EL (cell line): ENCODE measurements around the gene TPBGL.
A peak's percentile ranks its signal among the peaks of the same experiment; 100 is the strongest.
"Not testable (repeated sequence)": the region's sequence is repeated elsewhere in the genome, so short reads cannot be mapped to it uniquely, and the experiment has no call there.

ENCODE experiments used
- DNase-seq: peaks from one replicate; pipeline ENCODE4 v3.0.0-alpha.2; 2016

Gene TPBGL

GRCh38 chr11:75273411-75274391 lies 33.1 kb downstream of the TPBGL start:
- DNase-seq, result no peak

DNA sequence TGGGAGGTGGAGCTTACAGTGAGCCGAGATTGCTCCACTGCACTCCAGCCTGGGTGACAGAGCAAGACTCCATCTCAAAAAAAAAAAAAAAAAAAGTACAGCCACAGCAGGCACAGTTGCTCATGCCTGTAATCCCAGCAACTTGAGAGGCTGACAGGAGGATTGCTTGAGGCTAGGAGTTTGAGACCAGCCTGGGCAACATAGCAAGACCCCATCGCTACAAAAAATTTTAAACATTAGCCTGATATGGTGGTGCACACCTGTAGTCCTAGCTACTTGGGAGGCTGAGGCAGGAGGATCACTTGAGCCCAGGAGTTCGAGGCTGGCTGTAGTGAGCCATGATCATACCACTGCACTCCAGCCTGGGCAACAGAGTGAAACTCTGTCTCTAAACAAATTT lies 34.1 kb downstream of the TPBGL start:
- DNase-seq, result not testable (repeated sequence)

GRCh38 chr11:75275581-75275980 lies 35.0 kb downstream of the TPBGL start:
- DNase-seq, result no peak

- DNase-seq, result no peak
Measured at GRCh38 chr11:75276186-75276585, 35.6 kb downstream of the TPBGL start.

DNA sequence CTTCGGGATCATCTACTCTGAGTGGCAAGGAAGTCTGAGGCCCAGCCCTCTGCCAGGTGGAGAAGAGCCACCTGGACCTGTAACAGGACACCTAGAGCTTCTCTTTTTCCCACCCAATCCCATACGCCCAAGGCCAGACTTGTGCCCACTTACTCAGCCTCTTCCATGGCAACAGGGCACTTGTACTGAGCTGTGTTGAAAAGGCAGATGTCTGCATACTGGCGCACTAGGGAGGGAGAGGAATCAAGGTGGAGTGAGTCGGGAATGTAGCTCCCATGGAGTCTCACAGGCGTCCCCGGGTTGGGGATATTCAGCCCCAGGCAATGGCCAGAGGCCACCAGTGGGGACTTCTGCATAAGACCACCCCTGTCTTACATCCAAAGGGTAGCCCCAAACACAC lies 36.1 kb downstream of the TPBGL start:
- no peak for DNase-seq

- DNase-seq, result no peak
Measured at GRCh38 chr11:75277211-75277805, 36.7 kb downstream of the TPBGL start.

DNA sequence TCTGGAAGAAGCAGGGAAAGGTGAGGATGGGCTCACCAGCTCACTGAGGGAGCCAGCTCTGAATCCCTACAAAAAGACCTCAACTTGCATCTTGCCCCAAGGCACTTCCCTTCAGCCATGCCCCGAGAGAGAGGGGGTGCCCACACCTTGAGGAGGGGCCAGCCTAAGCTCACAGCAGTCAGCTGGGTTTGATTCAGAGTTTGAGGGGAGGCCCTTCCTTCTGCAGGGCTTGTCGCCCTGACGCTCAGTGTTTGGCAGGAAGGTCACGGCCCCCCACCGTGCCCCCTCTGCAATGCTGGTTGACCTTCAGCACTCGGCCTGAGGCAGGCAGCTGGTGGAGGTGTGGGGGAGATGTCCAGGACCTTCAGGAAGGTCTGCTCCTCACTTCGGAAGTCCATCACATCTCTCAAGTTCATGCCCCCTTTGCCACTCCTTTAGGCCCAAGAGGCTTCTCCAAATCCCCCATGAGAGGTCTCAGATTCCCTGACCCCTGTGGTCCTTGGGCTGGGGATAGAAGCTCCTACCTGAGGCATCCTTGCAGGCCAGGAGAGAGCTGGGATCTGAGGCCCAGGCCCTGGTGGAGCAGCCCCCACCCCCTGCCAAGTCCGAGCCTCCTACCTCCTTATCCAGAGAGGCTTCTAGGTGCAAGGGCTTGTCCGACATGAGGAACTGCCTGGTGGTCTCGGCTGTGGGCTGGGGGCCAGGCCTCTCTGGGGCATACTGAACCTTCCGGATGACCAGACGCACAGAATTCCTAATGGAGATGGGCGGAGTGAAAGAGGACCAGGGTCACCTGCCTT lies 37.6 kb downstream of the TPBGL start:
- no peak for DNase-seq

DNA sequence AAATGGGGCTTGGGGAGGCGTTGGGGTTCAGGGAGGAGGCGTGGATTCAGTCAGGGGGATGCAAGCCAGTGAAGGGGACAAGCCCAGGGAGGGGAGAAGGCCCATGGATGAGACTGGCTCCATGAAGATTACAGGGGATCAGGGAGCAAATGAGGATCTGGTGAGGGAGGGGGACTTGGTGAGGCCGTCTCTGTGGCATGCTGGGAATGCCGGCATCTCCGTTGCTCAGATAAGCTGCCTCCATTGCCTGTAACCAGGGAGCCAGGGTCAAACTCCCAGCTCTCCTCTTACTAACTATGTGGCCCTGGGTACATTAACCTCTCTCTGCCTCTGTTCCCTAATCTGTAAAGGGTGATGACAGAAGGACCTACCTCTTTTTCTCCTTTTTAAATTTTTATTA lies 38.7 kb downstream of the TPBGL start:
- no peak for DNase-seq

DNA sequence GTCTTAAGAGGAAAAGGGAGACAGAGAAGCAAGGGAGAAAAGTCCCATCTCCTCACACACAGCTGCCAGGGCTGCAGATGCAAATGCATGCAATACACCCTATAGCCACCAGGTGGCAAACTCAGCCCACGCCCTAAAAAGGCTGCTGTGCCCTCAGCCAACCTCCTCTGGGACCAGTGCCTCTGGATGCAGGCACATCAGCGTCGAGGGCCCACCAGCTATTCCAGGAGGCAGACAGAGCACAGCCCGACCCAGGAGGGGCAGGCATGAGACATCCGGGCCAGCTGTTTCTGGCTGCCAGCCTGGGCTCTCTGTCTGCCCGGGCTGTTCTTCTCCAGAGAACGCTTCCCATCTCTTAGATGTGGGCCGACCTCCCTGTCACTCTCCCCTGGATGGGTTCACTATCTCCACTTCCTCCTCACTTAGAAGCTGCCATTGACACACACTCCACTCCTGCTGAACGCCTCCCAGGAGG lies 39.7 kb downstream of the TPBGL start:
- DNase-seq, result peak; percentile 70

DNA sequence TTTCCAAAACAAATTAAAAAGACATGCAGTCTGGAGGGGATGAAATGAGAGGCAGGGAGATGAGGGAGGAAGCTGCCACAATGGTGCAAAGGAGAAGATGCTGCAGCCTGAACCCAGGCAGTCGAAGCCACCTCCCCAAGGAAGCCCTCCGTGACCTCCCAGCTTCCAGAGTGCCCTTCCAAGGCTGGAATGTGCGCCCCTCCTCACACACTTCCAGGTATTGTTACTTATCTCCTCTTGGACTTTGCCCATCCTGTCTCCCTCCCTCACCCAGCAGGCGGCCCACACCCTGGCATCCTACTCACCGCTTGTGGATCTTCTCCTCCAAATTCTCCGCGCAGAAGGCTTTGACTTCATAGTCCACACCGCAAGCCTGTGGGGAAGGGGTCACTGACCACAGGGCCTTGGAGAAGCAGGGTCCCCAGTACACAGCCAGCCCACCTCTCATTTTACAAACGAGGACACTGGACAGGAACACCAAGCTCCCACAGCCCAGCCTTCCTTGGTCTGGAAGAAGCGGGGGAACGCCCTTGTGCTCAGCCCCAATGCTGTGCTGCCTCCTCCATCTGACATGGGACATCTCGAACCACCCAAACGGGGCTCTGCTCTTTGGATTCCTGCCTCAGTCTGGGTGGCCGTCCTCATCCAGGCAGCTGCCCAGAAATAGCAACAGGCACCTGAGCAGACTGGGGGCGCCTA lies 40.3 kb downstream of the TPBGL start:
- no peak for DNase-seq

- DNase-seq, result no peak
Measured at GRCh38 chr11:75281469-75282095, 41.0 kb downstream of the TPBGL start.

GRCh38 chr11:75283391-75283931 lies 42.9 kb downstream of the TPBGL start:
- no peak for DNase-seq

DNA sequence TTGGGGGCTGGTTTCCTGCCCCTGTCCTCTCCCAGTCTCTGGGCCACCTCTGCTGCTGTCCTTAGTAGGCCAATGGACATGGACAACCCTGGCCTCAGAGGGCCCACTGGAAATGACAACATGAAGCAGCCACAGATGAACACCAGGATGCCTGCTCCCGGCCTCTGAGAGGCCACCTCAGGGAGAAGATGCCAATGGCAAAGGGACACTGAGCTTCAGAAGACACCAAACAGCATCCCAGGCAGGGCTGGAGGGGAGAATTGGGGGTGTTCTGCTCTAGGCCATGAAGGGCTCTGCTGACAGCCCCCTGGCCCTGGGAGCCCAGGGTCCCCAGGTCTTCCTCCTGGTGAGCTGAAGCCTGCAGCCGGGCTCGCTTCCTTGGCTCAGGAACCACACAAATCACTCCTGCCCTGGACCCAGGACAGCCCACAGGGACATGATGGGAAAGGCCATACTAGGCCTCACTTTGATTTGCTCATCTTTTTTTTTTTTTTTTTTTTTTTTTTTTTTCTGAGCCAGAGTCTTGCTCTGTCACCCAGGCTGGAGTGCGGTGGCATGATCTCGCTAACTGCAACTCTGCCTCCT lies 45.3 kb downstream of the TPBGL start:
- DNase-seq, result no peak

- DNase-seq, result no peak
Measured at GRCh38 chr11:75286826-75287465, 46.4 kb downstream of the TPBGL start.

- DNase-seq, result no peak
Measured at GRCh38 chr11:75287579-75287978, 47.0 kb downstream of the TPBGL start.

GRCh38 chr11:75289511-75289760 lies 48.9 kb downstream of the TPBGL start:
- no peak for DNase-seq

DNA sequence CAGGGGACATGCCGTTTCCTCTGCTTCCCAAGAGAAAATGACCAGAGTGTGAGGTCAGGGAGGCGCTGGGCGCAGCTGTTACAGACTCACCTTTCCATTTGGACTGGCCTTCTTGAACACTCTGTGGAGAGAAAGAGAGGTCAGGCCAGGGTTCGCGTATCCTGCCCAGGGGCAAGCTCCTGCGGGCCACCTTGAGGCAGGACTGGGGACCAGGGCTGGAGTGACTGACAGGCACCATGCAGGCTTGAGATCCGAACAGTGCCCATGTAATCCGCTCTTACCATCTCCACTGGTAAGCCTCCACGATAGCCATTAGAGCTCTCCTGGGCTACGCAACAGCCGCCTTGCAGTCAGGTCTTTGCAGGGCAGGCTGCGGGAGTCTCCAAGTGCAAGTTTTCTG lies 49.3 kb downstream of the TPBGL start:
- DNase-seq, result no peak

GRCh38 chr11:75291741-75292140 lies 51.2 kb downstream of the TPBGL start:
- DNase-seq, result no peak

- DNase-seq, result no peak
Measured at GRCh38 chr11:75292943-75293342, 52.4 kb downstream of the TPBGL start.
